Measurements from ENCODE around the gene ANKRD11.
"Not testable (repeated sequence)": the region's sequence is repeated elsewhere in the genome, so short reads cannot be mapped to it uniquely, and the experiment has no call there.

The ANKRD11 gene

DNA sequence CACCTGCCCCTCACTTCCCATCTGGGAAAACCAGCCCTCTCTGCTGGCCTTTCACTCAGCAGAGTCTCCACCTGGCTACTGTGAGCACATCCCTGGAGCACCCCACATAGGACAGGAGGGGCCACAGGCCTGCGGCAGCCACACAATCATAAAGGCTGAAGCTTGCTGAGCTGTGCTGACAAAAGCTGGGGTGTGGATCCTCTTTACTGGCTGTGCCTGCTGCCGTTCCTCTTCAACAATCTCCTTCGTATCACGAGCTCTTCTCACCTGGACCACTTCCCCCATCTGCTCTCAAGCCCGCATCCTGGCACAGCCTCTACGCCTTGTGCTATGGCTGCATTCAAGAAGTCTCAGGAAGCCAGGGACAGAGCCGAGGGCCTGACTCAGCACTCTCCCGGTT, 186.7 kb downstream of the ANKRD11 start:
- no peak for DNase-seq (ENCODE audit: low read depth)
- TF ChIP-seq, protein P1, sequence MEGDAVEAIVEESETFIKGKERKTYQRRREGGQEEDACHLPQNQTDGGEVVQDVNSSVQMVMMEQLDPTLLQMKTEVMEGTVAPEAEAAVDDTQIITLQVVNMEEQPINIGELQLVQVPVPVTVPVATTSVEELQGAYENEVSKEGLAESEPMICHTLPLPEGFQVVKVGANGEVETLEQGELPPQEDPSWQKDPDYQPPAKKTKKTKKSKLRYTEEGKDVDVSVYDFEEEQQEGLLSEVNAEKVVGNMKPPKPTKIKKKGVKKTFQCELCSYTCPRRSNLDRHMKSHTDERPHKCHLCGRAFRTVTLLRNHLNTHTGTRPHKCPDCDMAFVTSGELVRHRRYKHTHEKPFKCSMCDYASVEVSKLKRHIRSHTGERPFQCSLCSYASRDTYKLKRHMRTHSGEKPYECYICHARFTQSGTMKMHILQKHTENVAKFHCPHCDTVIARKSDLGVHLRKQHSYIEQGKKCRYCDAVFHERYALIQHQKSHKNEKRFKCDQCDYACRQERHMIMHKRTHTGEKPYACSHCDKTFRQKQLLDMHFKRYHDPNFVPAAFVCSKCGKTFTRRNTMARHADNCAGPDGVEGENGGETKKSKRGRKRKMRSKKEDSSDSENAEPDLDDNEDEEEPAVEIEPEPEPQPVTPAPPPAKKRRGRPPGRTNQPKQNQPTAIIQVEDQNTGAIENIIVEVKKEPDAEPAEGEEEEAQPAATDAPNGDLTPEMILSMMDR (conservative IDR thresholded peaks at IDR 0.05; ENCODE audit: low read length) = no peak
- no peak overlapping the region for H3K4me3 ChIP-seq (ENCODE audit: low read length)

DNA sequence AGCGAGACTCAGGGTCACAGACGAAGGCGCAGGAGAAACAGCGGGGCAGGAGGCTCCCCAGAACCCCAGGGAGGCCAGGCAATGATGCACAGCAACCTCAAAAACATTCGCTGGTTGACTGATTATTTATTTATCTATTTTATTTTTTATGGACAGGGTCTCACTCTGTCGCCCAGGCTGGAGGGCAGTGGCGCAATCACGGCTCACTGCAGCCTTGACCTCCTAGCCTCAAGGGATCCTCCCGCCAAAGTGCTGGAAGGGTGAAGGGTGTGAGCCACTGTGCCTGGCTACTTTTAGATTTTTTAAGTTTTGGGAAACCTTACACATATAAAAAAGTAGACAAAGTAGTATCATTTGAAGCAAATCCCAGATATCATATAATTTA, 189.4 kb downstream of the ANKRD11 start:
- DNase-seq (ENCODE audit: low read depth) = no peak
- TF ChIP-seq, protein P1 (conservative IDR thresholded peaks at IDR 0.05; ENCODE audit: low read length) = no peak
- H3K4me3 ChIP-seq (ENCODE audit: low read length) = no peak overlapping the region

DNA sequence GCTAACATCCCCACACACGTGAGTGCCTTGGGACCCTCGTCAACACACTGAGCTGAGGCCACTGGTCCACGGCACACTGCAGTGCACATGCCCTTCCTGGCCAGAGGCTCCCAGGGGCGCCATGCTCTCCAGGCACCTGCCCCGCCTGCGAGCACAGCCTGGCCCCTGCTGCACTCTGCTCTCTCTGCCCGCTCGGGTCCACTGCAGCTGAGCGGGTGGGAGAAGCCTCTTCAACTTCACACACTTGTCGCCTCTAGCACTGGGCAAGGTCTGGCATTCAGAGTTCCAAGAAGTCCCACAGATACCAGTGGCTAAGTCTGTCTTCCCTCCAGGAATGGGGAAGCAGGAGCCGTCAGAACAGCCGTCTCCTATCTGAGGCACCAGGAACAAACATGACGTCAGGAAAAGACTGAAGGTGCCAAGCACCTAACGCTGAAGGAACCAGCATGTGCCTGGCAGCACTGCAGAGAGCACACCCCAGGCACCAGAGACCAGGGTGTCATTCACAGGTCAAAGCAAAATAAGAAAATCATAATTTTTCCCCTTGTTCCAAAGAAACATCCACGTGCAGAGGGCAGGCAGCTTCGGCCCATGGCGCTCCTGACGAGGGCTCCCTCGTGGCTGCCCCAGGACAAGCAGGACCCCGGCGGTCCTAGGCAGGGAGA, 189.9 kb downstream of the ANKRD11 start:
- TF ChIP-seq, protein P1 (conservative IDR thresholded peaks at IDR 0.05; ENCODE audit: low read length) = no peak
- H3K4me3 ChIP-seq (ENCODE audit: low read length) = no peak overlapping the region
- peak; percentile 21 for DNase-seq (ENCODE audit: low read depth)

DNA sequence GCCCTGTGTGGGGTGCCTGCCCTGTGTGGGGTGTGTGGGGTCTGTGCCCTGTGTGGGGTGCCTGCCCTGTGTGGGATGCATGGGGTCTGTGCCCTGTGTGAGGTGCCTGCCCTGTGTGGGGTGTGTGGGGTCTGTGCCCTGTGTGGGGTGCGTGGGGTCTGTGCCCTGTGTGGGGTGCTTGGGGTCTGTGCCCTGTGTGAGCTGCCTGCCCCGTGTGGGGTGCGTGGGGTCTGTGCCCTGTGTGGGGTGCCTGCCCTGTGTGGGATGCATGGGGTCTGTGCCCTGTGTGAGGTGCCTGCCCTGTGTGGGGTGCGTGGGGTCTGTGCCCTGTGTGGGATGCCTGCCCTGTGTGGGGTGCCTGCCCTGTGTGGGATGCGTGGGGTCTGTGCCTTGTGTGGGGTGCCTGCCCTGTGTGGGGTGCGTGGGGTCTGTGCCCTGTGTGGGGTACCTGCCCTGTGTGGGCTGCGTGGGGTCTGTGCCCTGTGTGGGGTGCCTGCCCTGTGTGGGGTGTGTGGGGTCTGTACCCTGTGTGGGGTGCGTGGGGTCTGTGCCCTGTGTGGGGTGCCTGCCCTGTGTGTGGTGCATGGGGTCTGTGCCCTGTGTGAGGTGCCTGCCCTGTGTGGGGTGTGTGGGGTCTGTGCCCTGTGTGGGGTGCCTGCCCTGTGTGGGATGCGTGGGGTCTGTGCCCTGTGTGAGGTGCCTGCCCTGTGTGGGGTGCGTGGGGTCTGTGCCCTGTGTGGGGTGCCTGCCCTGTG, 190.8 kb downstream of the ANKRD11 start:
- not testable (repeated sequence) for DNase-seq (ENCODE audit: low read depth); H3K4me3 ChIP-seq (ENCODE audit: low read length)

DNA sequence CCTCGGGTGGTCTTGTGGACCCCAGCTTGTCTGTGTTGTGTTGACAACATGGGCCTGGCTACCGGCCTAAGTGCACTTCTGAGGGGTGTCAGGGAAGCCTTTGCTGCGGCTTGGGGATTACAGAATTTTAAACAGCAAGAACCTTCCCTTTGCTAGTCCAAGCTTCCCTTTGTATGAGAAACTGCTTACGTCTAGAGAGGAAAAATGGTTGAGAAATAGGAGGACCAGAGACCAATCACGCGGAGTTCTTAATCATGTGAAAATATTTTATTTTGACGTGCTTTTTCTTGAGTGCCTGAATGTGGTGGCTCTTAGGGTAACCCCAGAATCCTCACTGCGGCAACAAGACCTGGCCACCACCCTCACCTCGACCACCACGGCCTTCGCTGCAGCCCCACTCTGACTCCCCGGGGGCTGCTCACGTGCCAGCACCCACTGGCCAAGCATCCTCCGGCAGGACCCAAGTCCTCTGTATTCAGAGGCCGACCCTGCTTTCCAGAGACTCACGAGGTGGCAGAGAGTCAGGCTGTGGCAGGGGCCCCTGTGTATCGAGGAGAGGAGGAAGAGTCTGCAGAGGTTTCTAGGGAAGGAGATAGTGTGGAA, 191.6 kb downstream of the ANKRD11 start:
- no peak overlapping the region for H3K4me3 ChIP-seq (ENCODE audit: low read length)
- TF ChIP-seq, protein P1 (conservative IDR thresholded peaks at IDR 0.05; ENCODE audit: low read length) = no peak
- no peak for DNase-seq (ENCODE audit: low read depth)

DNA sequence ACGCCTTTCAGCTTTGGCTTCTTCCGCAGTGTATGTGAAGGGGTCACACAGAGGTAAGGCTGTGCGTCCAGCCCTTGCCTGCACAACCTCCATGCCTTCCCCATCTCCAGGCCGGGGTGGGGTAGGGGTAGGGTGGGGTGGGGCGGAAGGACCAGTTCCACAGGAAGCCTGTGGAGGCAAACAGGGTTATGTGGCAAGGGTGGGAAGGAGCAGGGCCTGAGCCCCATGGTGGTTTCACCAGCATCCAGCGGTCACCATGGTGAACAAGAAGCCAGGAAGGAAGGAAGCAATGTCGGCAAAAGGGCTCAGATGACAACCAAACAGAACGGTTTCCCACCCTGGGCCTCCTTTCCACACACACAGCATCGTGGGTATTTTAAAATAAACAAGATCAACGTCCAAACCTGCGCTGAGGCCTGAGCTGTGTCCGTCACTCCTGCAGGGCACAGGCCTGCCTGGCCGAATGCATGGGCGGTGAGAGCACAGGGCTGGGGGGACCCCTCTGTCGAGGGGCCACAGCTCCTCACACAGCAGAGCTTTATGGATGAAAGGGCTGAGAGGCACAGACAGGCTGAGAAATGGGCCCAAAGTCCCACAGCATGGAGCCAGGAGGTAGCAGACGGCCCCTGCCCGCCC, 192.3 kb downstream of the ANKRD11 start:
- no peak for DNase-seq (ENCODE audit: low read depth)
- no peak overlapping the region for H3K4me3 ChIP-seq (ENCODE audit: low read length)
- TF ChIP-seq, protein P1 (conservative IDR thresholded peaks at IDR 0.05; ENCODE audit: low read length) = no peak

DNA sequence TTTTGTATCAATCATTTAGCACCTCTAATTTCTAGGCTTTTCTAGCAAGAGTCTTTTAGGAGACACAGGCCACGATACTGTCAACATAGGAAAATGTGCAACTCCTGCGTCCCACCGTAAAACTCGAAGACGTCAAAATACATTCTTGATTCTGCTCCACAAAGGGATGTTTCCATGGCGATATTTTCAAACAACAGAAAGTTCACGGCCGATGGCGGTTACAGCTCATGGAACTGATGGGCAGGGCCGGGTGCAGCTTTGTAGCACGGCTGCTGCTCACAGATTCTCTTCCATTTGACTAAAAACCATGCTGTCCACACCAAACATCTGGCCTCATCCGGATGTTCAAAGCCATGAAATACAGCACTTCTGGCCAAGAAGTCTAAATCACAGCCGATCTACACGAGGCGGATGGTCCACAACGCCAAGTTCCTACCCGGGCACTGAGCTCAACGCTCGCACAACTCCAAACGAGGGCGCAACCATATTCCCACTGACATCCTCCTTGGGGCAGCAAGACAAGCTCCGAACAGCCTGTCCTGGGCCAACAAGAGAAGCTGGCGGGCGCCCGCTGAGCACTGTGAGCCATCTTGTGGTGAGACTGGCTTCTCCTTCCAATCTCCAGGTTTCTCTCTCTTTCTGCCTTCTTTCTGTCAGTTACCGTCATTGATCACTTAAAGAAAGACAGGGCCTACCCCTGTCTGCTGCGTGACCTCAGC, 193.0 kb downstream of the ANKRD11 start:
- H3K4me3 ChIP-seq (ENCODE audit: low read length) = no peak overlapping the region
- peak; percentile 37 for DNase-seq (ENCODE audit: low read depth)
- TF ChIP-seq, protein P1 (conservative IDR thresholded peaks at IDR 0.05; ENCODE audit: low read length) = no peak
